LNCaP clone FGC (cell line): ENCODE measurements around the gene EVA1A.

ENCODE experiments used
- DNase-seq: peaks from one replicate; pipeline ENCODE4 v3.0.0-alpha.2; 2011; ENCODE audit warnings: low read depth
- H3K4me3 ChIP-seq: 2 replicates; pipeline ENCODE4 v1.5.1; 2011; ENCODE audit warnings: mild to moderate bottlenecking, low read depth, low read length, control low read depth
- TF ChIP-seq, protein P1 (sequence below): IDR thresholded peaks from 2 replicates; pipeline ENCODE4 v1.5.1; 2012; ENCODE audit warnings: mild to moderate bottlenecking; ENCODE audit not compliant: control insufficient read depth, insufficient read depth; ENCODE audit errors: extremely low read depth

EVA1A gene

DNA sequence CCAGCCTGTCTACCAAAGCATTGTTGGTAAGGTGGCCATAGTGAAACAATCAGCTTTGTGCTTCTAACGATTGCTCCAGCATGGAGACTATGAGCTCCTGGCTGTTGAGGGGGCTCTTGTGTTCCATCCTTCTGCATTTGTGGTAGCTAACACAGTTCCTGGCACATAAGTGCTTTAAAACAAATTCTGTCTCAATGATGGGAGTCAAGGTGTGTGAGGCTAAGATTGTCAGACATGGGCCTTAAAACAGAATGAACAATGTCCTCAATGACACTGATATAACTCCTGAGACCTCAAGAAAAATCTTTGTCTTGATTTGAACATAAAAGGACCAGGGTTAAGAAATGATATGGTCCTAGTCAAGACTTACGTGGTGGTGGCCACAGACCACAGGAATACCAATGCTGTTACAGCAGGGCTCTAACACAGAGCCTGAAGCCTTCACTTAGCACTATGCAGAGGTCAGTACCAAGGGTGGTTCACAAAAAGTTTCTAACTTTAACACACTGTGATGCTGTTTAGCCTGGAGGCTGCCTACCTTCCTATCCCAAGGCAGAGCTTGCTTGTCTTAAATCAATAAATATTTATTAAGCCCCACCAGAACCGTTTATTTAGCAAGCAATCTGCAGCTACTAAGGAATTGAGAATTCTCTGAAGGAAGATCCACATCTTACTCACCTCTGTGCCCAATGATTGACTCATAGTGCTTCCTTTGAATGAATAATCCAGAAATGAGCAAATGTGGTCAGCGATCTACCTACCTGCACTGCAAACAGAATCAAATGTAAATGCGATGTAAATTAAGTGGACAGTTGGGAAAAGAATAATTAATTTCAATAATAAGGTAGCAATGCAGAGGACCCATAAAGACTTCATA, 35.1 kb downstream of the EVA1A start:
- TF ChIP-seq, protein P1, sequence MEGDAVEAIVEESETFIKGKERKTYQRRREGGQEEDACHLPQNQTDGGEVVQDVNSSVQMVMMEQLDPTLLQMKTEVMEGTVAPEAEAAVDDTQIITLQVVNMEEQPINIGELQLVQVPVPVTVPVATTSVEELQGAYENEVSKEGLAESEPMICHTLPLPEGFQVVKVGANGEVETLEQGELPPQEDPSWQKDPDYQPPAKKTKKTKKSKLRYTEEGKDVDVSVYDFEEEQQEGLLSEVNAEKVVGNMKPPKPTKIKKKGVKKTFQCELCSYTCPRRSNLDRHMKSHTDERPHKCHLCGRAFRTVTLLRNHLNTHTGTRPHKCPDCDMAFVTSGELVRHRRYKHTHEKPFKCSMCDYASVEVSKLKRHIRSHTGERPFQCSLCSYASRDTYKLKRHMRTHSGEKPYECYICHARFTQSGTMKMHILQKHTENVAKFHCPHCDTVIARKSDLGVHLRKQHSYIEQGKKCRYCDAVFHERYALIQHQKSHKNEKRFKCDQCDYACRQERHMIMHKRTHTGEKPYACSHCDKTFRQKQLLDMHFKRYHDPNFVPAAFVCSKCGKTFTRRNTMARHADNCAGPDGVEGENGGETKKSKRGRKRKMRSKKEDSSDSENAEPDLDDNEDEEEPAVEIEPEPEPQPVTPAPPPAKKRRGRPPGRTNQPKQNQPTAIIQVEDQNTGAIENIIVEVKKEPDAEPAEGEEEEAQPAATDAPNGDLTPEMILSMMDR, result no peak

DNA sequence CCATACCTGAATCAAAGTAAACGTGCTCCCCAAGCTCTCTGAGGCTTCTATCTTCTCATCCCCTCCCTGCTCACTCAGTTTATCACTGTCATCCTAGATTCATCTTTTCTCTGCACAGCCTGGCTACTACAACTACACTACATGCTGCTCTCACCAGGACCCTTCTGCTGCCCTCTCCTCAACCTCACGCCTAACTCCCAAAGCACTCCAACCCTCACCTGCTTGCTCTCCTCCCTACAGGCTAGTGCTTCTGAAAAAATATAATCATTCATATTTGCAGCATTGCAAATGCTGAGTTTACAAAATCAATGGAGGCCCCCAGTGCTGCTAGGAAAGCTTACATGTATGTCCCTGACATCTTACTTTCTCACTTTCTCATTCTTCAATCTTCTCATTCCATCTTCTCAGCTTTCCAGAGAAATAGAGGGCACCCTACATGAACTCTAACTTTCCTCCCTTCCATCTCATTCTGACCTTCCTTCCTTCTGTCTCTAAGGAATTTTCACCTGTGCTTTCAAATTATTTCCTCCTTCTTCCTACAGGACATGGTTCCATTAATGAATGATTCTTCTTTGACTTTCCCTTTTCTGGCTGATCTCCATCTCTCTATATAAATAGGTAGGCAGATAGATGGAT, 36.3 kb downstream of the EVA1A start:
- no peak overlapping the region for H3K4me3 ChIP-seq
- TF ChIP-seq, protein P1, result no peak
- no peak for DNase-seq

More for the DNA sequence above, 35.1 kb downstream of the EVA1A start:
- DNase-seq, result no peak
- H3K4me3 ChIP-seq, result no peak overlapping the region

DNA sequence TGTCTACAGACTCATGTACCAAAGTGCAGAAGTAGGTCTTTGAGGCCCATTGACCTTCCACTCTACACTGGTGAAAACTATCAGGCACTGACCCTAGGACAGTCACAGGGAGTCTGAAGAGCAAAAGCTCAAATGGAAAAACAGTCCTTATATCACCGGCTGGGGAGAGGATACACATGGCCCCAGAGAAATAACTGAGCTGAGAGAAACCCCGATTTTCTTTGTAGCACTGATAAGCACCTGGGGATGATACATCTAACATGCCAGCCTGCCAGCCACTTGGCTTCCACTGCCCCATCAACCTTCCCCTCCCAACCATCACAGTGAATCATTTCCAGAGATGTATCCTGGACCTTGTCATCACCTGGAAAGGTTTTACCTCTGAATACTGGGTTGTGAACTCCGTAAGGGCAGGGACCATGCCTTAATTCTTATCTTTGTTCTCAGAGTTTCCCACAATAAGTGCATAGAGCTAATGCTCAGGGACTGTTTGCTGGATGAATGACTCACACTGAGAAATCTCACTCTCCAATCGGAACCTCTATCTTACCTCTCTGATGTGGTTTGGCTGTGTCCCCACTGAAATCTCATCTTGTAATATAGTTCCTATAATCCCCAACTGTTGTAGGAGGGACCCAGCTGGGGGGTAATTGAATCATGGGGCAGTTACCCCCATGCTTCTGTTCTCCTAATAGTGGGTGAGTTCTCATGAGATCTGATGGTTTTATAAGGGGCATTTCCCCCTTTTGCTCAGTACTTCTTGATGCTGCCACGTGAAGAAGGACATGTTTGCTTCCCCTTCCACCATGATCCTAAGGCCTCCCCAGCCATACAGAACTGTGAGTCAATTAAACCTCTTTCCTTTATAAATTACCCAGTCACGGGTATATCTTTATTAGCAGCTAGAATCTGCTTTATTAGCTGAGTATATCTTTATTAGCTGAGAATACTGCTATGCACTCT, 37.1 kb downstream of the EVA1A start:
- no peak for DNase-seq
- H3K4me3 ChIP-seq, result no peak overlapping the region

DNA sequence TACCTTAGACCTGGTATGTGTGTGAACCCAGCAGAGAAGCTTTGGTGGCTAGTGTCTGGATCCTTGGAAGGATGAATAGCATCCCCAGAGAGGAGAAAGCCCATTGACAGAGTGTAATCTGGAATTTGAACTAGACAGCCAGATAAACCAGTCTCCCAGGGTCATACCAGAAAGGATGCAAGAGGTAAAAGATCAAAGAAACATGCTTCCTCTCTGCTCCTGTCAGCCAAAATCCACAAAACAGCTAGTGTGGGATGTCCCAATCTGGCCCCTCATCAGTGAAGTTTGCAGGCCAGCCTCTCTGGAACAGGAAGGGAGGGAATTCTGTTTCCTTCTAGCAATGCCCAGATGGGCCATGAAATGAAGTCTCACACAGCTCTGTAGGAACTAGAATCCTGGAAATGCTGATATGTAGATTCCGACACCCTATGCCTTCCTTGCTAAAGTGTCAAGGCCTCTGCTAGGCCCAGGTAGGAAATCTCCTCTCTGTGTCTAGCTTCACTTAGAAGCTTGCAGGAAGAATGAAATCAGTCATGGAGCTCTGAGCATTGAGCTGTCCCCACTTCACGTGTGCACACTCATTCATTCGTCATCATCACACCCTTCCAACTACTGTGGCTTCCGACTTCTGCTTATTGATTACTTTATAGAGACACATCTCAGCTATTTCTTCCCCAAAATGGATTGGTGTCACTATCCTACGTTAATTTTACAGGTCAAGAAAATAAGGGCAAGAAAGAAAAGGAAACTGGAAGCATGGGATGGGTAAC, 38.0 kb downstream of the EVA1A start:
- no peak overlapping the region for H3K4me3 ChIP-seq
- TF ChIP-seq, protein P1, result no peak
- DNase-seq, result no peak

More for the DNA sequence above, 37.1 kb downstream of the EVA1A start:
- TF ChIP-seq, protein P1, result no peak

DNA sequence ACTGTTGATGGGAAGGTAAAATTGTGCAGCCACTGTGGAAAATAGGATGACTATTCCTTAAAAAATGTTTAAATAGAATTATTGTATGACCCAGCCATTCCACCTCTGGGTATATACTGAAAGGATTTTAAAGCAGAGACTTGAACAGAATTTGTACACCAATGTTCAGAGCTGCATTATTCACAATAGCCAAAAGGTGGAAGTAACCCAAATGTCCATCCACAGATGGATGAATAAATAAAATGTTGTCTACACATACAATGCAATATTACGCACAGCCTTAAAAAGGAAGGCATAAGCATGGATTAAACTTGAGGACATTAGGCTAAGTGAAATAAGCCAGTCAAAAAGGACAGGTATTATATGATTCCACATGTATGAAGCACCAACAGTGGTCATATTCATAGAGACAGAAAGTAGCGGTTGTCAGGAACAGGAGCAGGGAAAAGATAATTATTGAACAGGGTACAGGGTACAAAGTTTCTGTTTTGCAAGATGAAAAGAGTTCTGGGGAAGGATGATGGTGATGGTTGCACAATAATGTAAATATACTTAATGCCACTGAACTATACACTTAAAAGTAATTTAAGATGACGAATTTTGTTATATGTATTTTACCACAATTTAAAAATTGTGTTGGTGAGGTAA, 39.4 kb downstream of the EVA1A start:
- no peak for DNase-seq
- H3K4me3 ChIP-seq, result no peak overlapping the region
- TF ChIP-seq, protein P1, result no peak
